HG03521 (cell line): ENCODE results near the gene GSTM4.
"Not testable (repeated sequence)": the region's sequence is repeated elsewhere in the genome, so short reads cannot be mapped to it uniquely, and the experiment has no call there.

Source experiments
- ATAC-seq: cut with Tn5 transposase; IDR thresholded peaks from one replicate; pipeline ENCODE4 v1.9.1; 2021; ENCODE audit warnings: mild to moderate bottlenecking, moderate library complexity; ENCODE audit not compliant: unreplicated experiment

GSTM4 gene

DNA sequence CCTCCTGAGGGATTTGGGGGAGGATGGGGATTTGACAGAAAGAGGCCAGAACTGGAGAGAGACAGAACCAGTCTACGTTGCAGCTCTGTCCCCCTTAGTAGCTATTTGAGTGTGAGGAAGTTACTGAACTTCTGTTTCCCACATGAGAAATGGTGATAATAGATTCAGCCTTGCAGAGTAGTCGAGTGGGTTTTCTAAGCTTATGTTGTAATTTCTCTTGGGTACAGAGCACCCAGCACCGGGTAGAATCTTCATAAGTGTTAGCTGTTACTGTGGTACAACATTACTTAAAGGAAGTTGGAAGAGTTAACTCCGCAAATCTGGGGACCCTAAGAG lies 4.8 kb downstream of the GSTM4 start:
- ATAC-seq, result not testable (repeated sequence)

DNA sequence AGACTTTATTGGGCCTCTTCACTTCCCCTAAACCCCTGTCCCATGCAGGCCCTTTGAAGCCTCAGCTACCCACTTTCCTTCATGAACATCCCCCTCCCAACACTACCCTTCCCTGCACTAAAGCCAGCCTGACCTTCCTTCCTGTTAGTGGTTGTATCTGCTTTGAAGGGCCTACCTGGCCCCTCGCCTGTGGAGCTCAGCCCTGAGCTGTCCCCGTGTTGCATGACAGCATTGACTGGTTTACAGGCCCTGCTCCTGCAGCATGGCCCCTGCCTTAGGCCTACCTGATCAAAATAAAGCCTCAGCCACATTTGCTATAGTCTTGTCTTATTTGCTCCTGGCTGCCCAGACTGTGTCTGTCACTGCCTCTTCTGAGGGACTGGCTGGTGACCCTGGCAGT lies 5.5 kb downstream of the GSTM4 start:
- ATAC-seq, result no peak

GRCh38 chr1:109664671-109665070 lies 8.8 kb downstream of the GSTM4 start:
- no peak for ATAC-seq

DNA sequence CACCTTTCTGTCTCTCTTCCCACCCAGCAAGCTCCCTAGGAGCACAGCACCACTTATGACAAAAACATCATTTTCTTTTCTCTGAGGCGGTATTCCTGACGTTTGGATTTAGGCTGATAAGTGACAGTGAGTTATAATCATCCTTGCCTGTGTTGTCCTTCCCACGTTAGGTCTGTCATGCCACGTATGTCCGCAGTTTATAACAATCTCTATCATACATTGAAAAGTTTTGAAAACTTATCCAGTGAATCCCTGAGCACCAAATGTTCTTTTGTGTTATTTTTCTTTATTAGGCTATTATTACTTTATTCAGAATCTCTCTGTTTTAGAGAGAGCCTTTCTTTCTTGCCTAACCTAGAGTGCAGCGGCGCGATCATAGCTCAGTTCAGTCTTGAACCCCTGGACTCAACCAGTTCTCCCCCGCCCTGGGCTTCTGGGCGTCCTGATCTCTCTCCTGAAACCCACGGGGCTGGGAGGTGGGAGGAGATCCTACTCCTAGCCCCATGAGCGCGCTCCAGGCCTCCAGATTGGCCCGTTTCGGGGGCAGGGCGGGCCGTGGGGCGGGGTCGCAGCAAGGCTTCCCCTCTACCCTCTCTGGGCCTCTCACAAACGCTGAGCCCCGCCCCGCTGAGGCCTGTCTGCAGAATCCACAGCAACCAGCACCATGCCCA lies 11.7 kb downstream of the GSTM4 start, which contains the start of gene GSTM2:
Gene GSTM2 (plus strand): TSS at position 606 of the 671 bp plus-strand sequence. CDS start 59 bp downstream, at position 665.
- no peak for ATAC-seq

DNA sequence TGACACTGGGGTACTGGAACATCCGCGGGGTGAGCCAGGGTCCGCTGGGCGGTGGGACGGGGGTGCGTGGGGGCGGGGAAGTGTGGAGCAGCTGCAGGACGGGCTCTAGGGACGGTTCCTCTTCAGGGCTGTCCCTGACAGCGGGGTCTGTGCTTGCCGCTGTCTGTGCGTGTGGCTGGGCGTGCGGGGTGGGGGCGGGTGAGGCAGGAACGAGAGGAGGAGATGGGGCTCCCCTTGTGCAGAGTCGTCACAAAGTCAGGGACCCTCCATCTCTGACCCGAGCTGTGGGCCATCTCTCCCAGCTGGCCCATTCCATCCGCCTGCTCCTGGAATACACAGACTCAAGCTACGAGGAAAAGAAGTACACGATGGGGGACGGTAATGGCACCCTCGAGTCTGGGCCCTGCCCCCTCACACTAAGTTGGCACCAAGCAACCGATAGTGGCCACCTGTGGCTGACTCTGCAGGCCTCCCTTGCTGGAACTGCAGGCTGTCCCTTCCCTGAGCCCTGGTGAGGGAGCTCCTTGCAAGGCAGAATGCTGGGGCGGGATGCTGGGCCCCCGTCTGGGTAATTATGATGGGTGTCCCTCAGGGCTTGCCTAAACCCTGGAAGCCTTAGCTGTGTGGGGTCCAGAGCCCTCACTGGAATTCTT lies 12.3 kb downstream of the GSTM4 start:
- no peak for ATAC-seq

DNA sequence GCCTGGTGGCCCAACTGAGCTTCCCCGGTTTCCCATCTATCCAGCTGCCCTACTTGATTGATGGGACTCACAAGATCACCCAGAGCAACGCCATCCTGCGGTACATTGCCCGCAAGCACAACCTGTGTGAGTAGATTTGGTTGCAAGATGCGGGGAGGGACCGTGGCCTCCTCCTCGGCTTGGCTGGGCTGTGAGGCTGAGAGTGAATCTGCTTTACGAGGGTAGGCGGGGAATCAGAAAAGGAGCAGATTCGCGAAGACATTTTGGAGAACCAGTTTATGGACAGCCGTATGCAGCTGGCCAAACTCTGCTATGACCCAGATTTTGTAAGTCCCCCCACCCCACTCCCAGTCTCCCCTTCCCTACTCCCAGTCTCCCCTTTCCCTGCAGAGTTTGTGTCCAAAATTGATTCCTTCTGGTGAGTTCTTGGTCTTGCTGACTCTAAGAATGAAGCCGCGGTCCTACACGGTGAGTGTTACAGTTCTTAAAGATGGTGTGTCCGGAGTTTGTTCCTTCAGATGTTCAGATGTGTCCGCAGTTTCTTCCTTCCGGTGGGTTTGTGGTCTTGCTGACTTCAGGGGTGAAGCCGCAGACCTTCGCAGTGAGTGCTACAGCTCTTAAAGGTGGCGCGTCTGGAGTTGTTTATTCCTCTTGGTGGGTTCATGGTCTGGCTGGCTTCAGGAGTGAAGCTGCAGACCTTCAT lies 13.5 kb downstream of the GSTM4 start:
- no peak for ATAC-seq

GRCh38 chr1:109669949-109670302 lies 14.0 kb downstream of the GSTM4 start:
- not testable (repeated sequence) for ATAC-seq

- no peak for ATAC-seq
Measured at GRCh38 chr1:109671067-109671466, 15.2 kb downstream of the GSTM4 start.

GRCh38 chr1:109673861-109674260 lies 18.0 kb downstream of the GSTM4 start:
- not testable (repeated sequence) for ATAC-seq

GRCh38 chr1:109676683-109677381 lies 20.9 kb downstream of the GSTM4 start:
- ATAC-seq, result not testable (repeated sequence)

- ATAC-seq, result no peak
Measured at GRCh38 chr1:109677459-109677858, 21.6 kb downstream of the GSTM4 start.

DNA sequence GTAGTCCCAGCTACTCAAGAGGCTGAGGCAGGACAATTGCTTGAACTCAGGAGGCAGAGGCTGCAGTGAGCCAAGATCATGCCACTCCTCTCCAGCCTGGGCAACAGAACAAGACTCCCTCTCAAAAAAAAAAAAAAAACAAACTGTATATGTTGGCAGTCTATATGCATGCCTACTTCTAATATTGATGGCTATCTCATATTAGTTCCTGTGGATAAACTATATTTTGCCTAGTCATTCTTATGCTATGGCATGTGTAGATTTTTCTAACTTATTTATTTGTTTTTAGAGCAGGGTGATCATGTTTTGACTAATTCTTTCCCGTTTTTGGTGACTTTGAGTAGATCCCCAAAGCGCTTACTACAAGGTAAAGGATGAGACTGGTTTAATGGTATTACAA lies 22.7 kb downstream of the GSTM4 start:
- ATAC-seq, result not testable (repeated sequence)

- ATAC-seq, result not testable (repeated sequence)
Measured at GRCh38 chr1:109684777-109685176, 28.9 kb downstream of the GSTM4 start.

GRCh38 chr1:109685399-109685798 lies 29.5 kb downstream of the GSTM4 start:
- ATAC-seq, result not testable (repeated sequence)

DNA sequence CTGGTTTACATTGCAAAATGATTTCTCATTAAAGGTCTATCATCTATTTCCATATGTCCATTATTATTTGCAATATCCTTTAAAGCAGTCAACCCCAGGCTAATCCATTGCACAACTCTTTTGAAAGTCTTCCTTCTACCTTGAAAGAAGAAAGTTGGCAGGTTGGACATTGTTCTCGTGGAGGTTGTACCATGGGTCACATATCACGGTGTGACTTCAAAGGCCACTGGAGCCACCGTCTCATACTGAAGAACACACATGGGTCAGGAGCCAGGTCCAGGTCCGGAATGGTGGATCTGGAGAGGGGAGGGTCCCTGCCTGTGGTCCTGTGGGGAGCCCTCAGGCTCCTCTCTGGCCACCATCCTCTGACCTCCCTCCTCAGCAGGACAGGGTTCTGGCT lies 30.0 kb downstream of the GSTM4 start:
- ATAC-seq, result not testable (repeated sequence)

GRCh38 chr1:109687109-109687508 lies 31.2 kb downstream of the GSTM4 start:
- not testable (repeated sequence) for ATAC-seq

- no peak for ATAC-seq
Measured at GRCh38 chr1:109687641-109688499, 32.0 kb downstream of the GSTM4 start, which contains the start of gene GSTM1. Gene GSTM1 (plus strand): TSS chr1:109687817. CDS start chr1:109687874, 57 bp downstream.

GRCh38 chr1:109689844-109690405 lies 34.0 kb downstream of the GSTM4 start:
- no peak for ATAC-seq

DNA sequence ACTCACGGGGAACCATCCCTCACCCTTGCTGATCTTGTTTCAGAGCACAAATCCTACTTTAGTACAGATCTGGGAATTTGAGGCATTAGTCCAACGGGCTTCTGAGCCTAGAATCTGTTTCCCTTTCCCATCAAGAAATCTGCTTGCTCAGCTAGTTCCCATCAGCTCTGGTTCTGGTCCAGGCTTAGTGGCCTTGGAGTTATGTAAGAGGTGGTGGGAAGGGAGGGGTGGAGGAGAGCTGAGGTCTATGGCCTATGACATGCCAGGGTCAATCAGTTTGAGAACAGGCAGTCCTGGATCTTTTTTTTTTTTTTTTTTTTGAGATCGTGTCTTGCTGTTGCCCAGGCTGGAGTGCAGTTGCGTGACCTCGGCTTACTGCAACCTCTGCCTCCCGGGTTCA lies 35.9 kb downstream of the GSTM4 start:
- no peak for ATAC-seq

DNA sequence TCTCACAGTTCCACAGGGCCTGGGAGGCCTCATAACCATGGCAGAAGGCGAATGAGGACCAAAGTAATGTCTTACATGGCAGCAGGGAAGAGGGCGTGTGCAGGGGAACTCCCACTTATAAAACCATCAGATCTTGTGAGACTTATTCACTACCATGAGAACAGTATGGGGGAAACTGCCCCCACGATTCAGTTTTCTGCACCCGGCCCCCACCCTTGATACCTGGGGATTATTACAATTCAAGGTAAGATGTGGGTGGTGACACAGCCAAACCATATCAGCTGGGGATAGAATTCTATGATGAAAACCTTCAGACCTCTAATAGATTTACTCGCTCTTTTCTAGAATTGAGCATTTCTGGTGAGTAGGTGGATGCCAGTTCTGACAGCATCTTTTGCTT lies 38.5 kb downstream of the GSTM4 start:
- not testable (repeated sequence) for ATAC-seq
